PC-9 (cell line): ENCODE measurements around the gene GDF7. TPM values are rescaled to one million over a fixed set of nuclear protein-coding genes. Genes with fewer than 3 reads are reported as not detected.

ENCODE experiments used
- BruUV-seq: library from RNA; stranded (reverse); fragments of 400-500 nt; replicated peaks from 2 replicates; lab custom pipeline; 2021; lab: Mats Ljungman, UMichigan
- CTCF ChIA-PET: fragments of 300-600 bp; sonication (Branson Sonifier 250); formaldehyde crosslinking; loops from one replicate; lab custom pipeline; 2022; ENCODE audit warnings: antibody characterized with exemption; lab: Charles Lee
- POLR2A ChIA-PET: fragments of 300-600 bp; sonication (Branson Sonifier 250); formaldehyde crosslinking; loops from one replicate; lab custom pipeline; 2022; ENCODE audit warnings: antibody characterized with exemption; ENCODE audit not compliant: unreplicated experiment; lab: Charles Lee
- DNase-seq, 2 experiments: peaks; one replicate each; pipeline versions ENCODE4 v3.0.0 to v3.0.0-alpha.2; 2015 to 2022; ENCODE audit warnings: mixed read lengths in 1 of 2
- H2AFZ ChIP-seq: fragments of 200-600 bp; sonication (generic); 2 replicates; pipeline ENCODE4 v1.8.1; 2017; ENCODE audit warnings: antibody characterized with exemption
- H3F3A ChIP-seq: fragments of 200-600 bp; sonication (generic); 2 replicates; pipeline ENCODE4 v1.8.1; 2017; ENCODE audit warnings: antibody characterized with exemption, mild to moderate bottlenecking, low read depth; ENCODE audit not compliant: insufficient read depth
- H3K27ac ChIP-seq: fragments of 200-600 bp; sonication (generic); 2 replicates; pipeline ENCODE4 v1.6.1; 2016; ENCODE audit warnings: mixed run types
- H3K27me3 ChIP-seq: fragments of 200-600 bp; sonication (generic); 2 replicates; pipeline ENCODE4 v1.6.1; 2016; ENCODE audit warnings: low read depth, mixed run types; ENCODE audit not compliant: insufficient read depth
- H3K36me3 ChIP-seq: fragments of 200-600 bp; sonication (generic); 2 replicates; pipeline ENCODE4 v1.6.1; 2016; ENCODE audit warnings: low read depth, mixed run types
- H3K4me1 ChIP-seq: fragments of 200-600 bp; sonication (generic); replicated peaks from 2 replicates; pipeline ENCODE4 v1.6.1; 2016; ENCODE audit warnings: mixed run types; ENCODE audit not compliant: insufficient read depth
- H3K4me2 ChIP-seq: fragments of 200-600 bp; sonication (generic); 2 replicates; pipeline ENCODE4 v1.6.1; 2017; ENCODE audit warnings: mixed run types
- H3K4me3 ChIP-seq: fragments of 200-600 bp; sonication (generic); 2 replicates; pipeline ENCODE4 v1.6.1; 2016; ENCODE audit warnings: mixed run types
- H3K79me2 ChIP-seq: fragments of 200-600 bp; sonication (generic); 2 replicates; pipeline ENCODE4 v1.6.1; 2017; ENCODE audit warnings: low read depth, mixed run types
- H3K9me2 ChIP-seq: fragments of 200-600 bp; sonication (generic); 2 replicates; pipeline ENCODE4 v1.8.1; 2017; ENCODE audit warnings: mild to moderate bottlenecking; ENCODE audit not compliant: insufficient read depth
- H3K9me3 ChIP-seq: fragments of 200-600 bp; sonication (generic); 2 replicates; pipeline ENCODE4 v1.8.1; 2016; ENCODE audit warnings: low read depth; ENCODE audit not compliant: insufficient read depth
- H4K20me1 ChIP-seq: fragments of 200-600 bp; sonication (generic); 2 replicates; pipeline ENCODE4 v1.8.1; 2017; ENCODE audit not compliant: insufficient read depth
- EZH2 ChIP-seq: fragments of 200-600 bp; sonication (generic); IDR thresholded peaks from 2 replicates; pipeline ENCODE4 v1.8.0; 2017; ENCODE audit warnings: antibody characterized with exemption, low read depth
- intact Hi-C: fragments of 100-400 bp; cut with micrococcal nuclease; formaldehyde crosslinking; loops from one replicate; pipeline ENCODE4 v1.10.0; 2022; ENCODE audit not compliant: unreplicated experiment
- total RNA-seq: library from RNA; stranded (reverse); gene quantifications from 2 replicates; pipeline ENCODE4 v1.2.3, GENCODE V29; 2021
- TF ChIP-seq, protein P1 (sequence below): fragments of 200-600 bp; sonication (generic); conservative IDR thresholded peaks from 2 replicates; pipeline ENCODE4 v1.6.1; 2017; ENCODE audit warnings: mixed run types, antibody characterized with exemption, mild to moderate bottlenecking, moderate library complexity

Gene GDF7
- total RNA-seq, 1 experiment from 2014 or later = 0.04 TPM

DNA sequence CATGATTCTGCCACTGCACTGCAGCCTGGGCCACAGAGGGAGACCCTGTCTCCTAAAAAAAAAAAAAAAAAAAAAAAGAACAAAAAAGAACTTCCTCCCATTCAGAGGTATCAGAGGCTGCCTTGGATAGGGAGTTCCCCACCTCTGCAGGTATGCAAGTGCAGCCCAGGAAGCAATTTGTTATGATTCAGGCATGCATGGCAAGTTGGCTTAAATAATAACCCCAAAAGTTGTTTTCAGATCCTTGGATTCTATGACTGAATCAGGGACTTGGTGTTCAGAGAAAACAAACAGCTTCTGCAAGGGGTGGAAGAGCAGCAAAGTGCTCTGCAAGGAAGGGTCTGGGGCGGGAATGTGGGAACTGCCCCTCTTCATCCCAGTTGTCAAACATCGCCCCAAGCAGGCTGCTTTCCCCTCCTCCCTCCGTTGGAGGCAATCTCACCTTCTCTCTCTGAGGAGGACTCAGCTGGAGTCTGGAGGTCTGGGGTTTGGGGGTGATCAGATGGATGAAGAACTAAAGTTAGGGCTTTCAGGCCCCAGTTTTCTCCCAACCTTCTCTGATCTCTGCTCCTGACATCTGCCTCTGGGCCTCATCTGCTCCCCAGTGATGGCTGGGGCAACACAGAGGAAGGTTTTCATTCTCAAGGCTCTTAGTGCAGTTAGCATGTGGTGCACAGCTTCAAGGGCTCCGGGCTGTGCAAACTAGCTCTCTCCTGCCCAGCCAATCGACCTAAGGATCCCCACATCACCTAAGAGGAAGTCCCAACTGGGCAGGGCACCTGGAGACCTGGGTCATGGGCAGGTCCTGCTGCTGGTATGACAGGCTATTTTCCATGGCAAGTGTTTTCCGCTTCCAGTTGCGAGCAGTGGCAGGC is 3.5 kb upstream of the GDF7 start:
- no peaks in the 10 kb centered on the region for H3K79me2 ChIP-seq
- ChIA-PET CTCF (no interaction called here), POLR2A (interaction anchor here (0.7 kb wide), 1 partner anchor 105 kb away, joined by 6 read pairs; no protein-coding TSS in a partner anchor)
- H2AFZ ChIP-seq = no peak overlapping the region
- H3K27me3 ChIP-seq = 0 out of 2 replicates have a peak, but pooled peaks cover 14% of the 10 kb centered on the region
- no peaks in the 10 kb centered on the region for H3K36me3 ChIP-seq
- H3K4me1 ChIP-seq = peaks cover 15% of the 10 kb centered on the region
- intact Hi-C loops = loop anchor here (5.0 kb wide), 1 partner anchor 504 kb away; no protein-coding TSS in a partner anchor
- H3K9me3 ChIP-seq = no peaks in the 10 kb centered on the region
- DNase-seq = no peak
- no TSS peak for BruUV-seq
- no peak overlapping the region for H3K4me3 ChIP-seq
- no peak for TF ChIP-seq EZH2
- TF ChIP-seq, protein P1, sequence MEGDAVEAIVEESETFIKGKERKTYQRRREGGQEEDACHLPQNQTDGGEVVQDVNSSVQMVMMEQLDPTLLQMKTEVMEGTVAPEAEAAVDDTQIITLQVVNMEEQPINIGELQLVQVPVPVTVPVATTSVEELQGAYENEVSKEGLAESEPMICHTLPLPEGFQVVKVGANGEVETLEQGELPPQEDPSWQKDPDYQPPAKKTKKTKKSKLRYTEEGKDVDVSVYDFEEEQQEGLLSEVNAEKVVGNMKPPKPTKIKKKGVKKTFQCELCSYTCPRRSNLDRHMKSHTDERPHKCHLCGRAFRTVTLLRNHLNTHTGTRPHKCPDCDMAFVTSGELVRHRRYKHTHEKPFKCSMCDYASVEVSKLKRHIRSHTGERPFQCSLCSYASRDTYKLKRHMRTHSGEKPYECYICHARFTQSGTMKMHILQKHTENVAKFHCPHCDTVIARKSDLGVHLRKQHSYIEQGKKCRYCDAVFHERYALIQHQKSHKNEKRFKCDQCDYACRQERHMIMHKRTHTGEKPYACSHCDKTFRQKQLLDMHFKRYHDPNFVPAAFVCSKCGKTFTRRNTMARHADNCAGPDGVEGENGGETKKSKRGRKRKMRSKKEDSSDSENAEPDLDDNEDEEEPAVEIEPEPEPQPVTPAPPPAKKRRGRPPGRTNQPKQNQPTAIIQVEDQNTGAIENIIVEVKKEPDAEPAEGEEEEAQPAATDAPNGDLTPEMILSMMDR = no peak
- no peaks in the 10 kb centered on the region for H4K20me1 ChIP-seq
- no peak overlapping the region for H3K27ac ChIP-seq
- no peak overlapping the region for H3K4me2 ChIP-seq
- H3K9me2 ChIP-seq = no peaks in the 10 kb centered on the region
- H3F3A ChIP-seq = no peaks in the 10 kb centered on the region; the same call in 1 of the 2 replicates

DNA sequence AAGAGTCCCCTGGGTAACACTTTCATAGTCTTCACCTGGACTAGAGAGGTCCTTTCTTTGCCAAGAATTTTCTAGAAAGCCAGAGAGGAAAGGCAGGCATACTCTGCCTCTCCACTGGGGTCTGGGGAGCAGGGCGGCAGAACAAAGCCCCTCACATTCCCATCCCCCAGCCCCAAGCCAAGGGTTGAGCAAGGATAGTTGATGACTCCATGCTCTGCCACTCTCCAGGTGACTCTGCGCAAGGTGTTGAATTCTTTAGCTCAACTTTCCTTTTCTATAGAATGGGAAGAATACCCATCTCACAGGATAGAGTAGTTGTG is 2.9 kb upstream of the GDF7 start:
- peaks cover 15% of the 10 kb centered on the region for H3K4me1 ChIP-seq
- 0 out of 2 replicates have a peak, but pooled peaks cover 14% of the 10 kb centered on the region for H3K27me3 ChIP-seq
- H4K20me1 ChIP-seq = no peaks in the 10 kb centered on the region
- no peak overlapping the region for H2AFZ ChIP-seq
- no peak for DNase-seq
- ChIA-PET POLR2A (interaction anchor here (0.7 kb wide), 1 partner anchor 104 kb away, joined by 6 read pairs; no protein-coding TSS in a partner anchor), CTCF (interaction anchor here (0.5 kb wide), 1 partner anchor 299 kb away, joined by 9 read pairs; no protein-coding TSS in a partner anchor)
- no peak overlapping the region for H3K27ac ChIP-seq
- H3K9me2 ChIP-seq = no peaks in the 10 kb centered on the region
- TF ChIP-seq EZH2 = no peak
- TF ChIP-seq, protein P1 = no peak
- no peak overlapping the region for H3K4me2 ChIP-seq
- H3K9me3 ChIP-seq = no peaks in the 10 kb centered on the region
- intact Hi-C loops = loop anchor here (5.0 kb wide), 1 partner anchor 503 kb away; no protein-coding TSS in a partner anchor
- no peaks in the 10 kb centered on the region for H3K79me2 ChIP-seq
- BruUV-seq = no TSS peak
- no peaks in the 10 kb centered on the region; the same call in 1 of the 2 replicates for H3F3A ChIP-seq
- no peaks in the 10 kb centered on the region for H3K36me3 ChIP-seq
- H3K4me3 ChIP-seq = no peak overlapping the region

DNA sequence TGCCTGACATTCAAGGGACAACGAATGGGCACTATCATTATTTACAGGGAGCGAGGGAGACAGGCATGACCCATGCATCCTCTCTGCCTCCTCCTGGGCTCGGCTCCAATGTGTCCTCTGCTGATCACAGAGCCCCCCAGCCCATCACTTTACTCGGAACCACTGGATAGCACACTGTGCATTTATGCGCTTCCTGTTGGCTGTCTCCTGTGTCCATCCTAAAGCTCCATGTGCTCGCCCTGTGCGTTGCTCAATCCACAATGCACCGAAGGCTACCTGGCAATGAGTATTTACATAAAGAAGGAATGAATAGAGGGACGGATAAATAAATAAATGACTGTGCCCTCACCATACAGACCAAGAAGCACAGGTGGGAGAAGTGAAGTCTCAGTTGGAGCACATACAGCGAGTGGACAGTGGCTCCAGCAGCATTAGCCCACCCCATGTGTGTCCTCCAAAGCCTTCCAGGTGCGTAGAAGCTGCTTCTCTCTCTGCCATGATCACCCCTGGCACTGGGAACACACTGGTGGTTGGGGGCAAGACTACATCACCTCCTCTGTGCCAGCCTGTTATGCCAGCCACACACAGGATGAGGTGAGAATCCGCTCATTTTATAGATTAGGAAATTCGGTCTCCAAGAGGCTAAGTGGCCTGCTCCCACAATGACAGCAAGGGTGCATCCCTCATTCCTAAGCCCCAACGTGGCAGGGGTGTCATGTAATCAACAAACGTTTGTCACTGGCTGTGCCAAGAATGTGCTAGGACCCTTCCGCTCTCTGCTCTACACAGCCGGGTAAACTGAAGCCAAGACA is 2.3 kb upstream of the GDF7 start:
- no peaks in the 10 kb centered on the region for H3K79me2 ChIP-seq
- H3K4me3 ChIP-seq = no peak overlapping the region
- peaks cover 15% of the 10 kb centered on the region for H3K4me1 ChIP-seq
- no peaks in the 10 kb centered on the region; the same call in 1 of the 2 replicates for H3F3A ChIP-seq
- 0 out of 2 replicates have a peak, but pooled peaks cover 14% of the 10 kb centered on the region for H3K27me3 ChIP-seq
- H3K4me2 ChIP-seq = no peak overlapping the region
- intact Hi-C loops = loop anchor here (5.0 kb wide), 1 partner anchor 503 kb away; no protein-coding TSS in a partner anchor
- no peak for TF ChIP-seq EZH2
- TF ChIP-seq, protein P1 = no peak
- H3K36me3 ChIP-seq = no peaks in the 10 kb centered on the region
- ChIA-PET POLR2A (no interaction called here), CTCF (interaction anchor here (0.5 kb wide), 1 partner anchor 299 kb away, joined by 9 read pairs; no protein-coding TSS in a partner anchor)
- H3K9me2 ChIP-seq = no peaks in the 10 kb centered on the region
- no peaks in the 10 kb centered on the region for H4K20me1 ChIP-seq
- H2AFZ ChIP-seq = no peak overlapping the region
- H3K27ac ChIP-seq = no peak overlapping the region
- BruUV-seq = no TSS peak
- DNase-seq = no peak
- H3K9me3 ChIP-seq = no peaks in the 10 kb centered on the region
